PC-3 (cell line): ENCODE measurements around the gene RBMS2. TPM values are rescaled to one million over a fixed set of nuclear protein-coding genes. Genes with fewer than 3 reads are reported as not detected.

Source experiments
- ATAC-seq: fragments of 200-7000 bp; cut with Tn5 transposase; 2 replicates; pipeline ENCODE4 v1.9.1; 2020; ENCODE audit warnings: mild to moderate bottlenecking, moderate library complexity
- BruUV-seq: library from RNA; stranded (reverse); fragments of 400-500 nt; replicated peaks from 2 replicates; lab custom pipeline; 2021; lab: Mats Ljungman, UMichigan
- CTCF ChIA-PET: fragments of 300-600 bp; sonication (Branson Sonifier 250); formaldehyde crosslinking; loops from one replicate; lab custom pipeline; 2022; ENCODE audit warnings: antibody characterized with exemption; lab: Charles Lee
- POLR2A ChIA-PET: fragments of 300-600 bp; sonication (Branson Sonifier 250); formaldehyde crosslinking; loops from one replicate; lab custom pipeline; 2022; ENCODE audit warnings: antibody characterized with exemption; ENCODE audit not compliant: unreplicated experiment; lab: Charles Lee
- DNase-seq: peaks from one replicate; pipeline ENCODE4 v3.0.0-alpha.2; 2015
- H2AFZ ChIP-seq: fragments of 300-600 bp; sonication (generic); 2 replicates; pipeline ENCODE4 v1.6.0; 2016; ENCODE audit warnings: antibody characterized with exemption, low read length
- H3F3A ChIP-seq: fragments of 300-600 bp; sonication (generic); one replicate; pipeline ENCODE4 v1.6.0; 2017; ENCODE audit warnings: antibody characterized with exemption, low read length, control low read depth, mild to moderate bottlenecking; ENCODE audit not compliant: unreplicated experiment
- H3K27ac ChIP-seq: fragments of 300-600 bp; sonication (generic); 2 replicates; pipeline ENCODE4 v1.5.1; 2016; ENCODE audit warnings: mild to moderate bottlenecking, low read length
- H3K27me3 ChIP-seq: fragments of 300-600 bp; sonication (generic); 2 replicates; pipeline ENCODE4 v1.6.1; 2016; ENCODE audit warnings: low read length, mixed read lengths
- H3K36me3 ChIP-seq: fragments of 300-600 bp; sonication (generic); 2 replicates; pipeline ENCODE4 v1.6.1; 2016; ENCODE audit warnings: low read depth, mixed run types, low read length, mixed read lengths
- H3K4me1 ChIP-seq: fragments of 300-600 bp; sonication (generic); 2 replicates; pipeline ENCODE4 v1.5.1; 2016; ENCODE audit warnings: low read length; ENCODE audit not compliant: insufficient read depth
- H3K4me2 ChIP-seq: fragments of 300-600 bp; sonication (generic); 2 replicates; pipeline ENCODE4 v1.6.0; 2016; ENCODE audit warnings: low read length
- H3K4me3 ChIP-seq: fragments of 300-600 bp; sonication (generic); 2 replicates; pipeline ENCODE4 v1.5.1; 2016; ENCODE audit warnings: mild to moderate bottlenecking, low read length, mixed read lengths
- H3K79me2 ChIP-seq: fragments of 300-600 bp; sonication (generic); 2 replicates; pipeline ENCODE4 v1.6.1; 2017; ENCODE audit warnings: low read length, mixed read lengths
- H3K9ac ChIP-seq: fragments of 300-600 bp; sonication (generic); 2 replicates; pipeline ENCODE4 v1.6.0; 2016; ENCODE audit warnings: mild to moderate bottlenecking, low read length
- H3K9me2 ChIP-seq: fragments of 300-600 bp; sonication (generic); replicated peaks from 2 replicates; pipeline ENCODE4 v1.6.1; 2016; ENCODE audit warnings: mixed run types, low read length, mixed read lengths
- H3K9me3 ChIP-seq: fragments of 300-600 bp; sonication (generic); 2 replicates; pipeline ENCODE4 v1.6.1; 2016; ENCODE audit warnings: low read length, mixed read lengths
- H4K20me1 ChIP-seq: fragments of 300-600 bp; sonication (generic); 2 replicates; pipeline ENCODE4 v1.6.1; 2016; ENCODE audit warnings: low read length, mixed read lengths
- CTCF ChIP-seq: fragments of 300-600 bp; sonication (generic); conservative IDR thresholded peaks from 2 replicates; pipeline ENCODE4 v1.5.1; 2017; ENCODE audit warnings: antibody characterized with exemption, low read depth, mild to moderate bottlenecking, low read length
- EZH2 ChIP-seq: fragments of 300-600 bp; sonication (generic); IDR thresholded peaks from one replicate; pipeline ENCODE4 v1.6.1; 2017; ENCODE audit warnings: antibody characterized with exemption, mild to moderate bottlenecking, low read length; ENCODE audit not compliant: unreplicated experiment
- EZH2phosphoT487 ChIP-seq: fragments of 300-600 bp; sonication (generic); IDR thresholded peaks from 2 replicates; pipeline ENCODE4 v1.6.1; 2018; ENCODE audit warnings: mild to moderate bottlenecking, antibody characterized with exemption, low read length, borderline replicate concordance
- intact Hi-C: fragments of 100-400 bp; cut with micrococcal nuclease; formaldehyde crosslinking; loops from 2 replicates; pipeline ENCODE4 v1.9.0; 2023
- total RNA-seq: library from RNA; depleted of rRNA; stranded (reverse); fragments of >200 nt; gene quantifications from 2 replicates; pipeline ENCODE4 v1.2.3, GENCODE V29; 2014

RBMS2 gene
- total RNA-seq, 1 experiment from 2014 or later, result 10.2 TPM

- no peaks in the 10 kb centered on the region for H3K79me2 ChIP-seq
- BruUV-seq, result no TSS peak
- H3K4me3 ChIP-seq, result no peak overlapping the region
- H3F3A ChIP-seq, result no peaks in the 10 kb centered on the region
- no peaks in the 10 kb centered on the region for H3K9me3 ChIP-seq
- H3K27ac ChIP-seq, result no peak overlapping the region
- H2AFZ ChIP-seq, result no peak overlapping the region
- no peaks in the 10 kb centered on the region for H3K9me2 ChIP-seq
- ATAC-seq, result no peak
- no peak for TF ChIP-seq CTCF
- no peak for TF ChIP-seq EZH2phosphoT487
- TF ChIP-seq EZH2, result no peak
- no peaks in the 10 kb centered on the region for H3K4me1 ChIP-seq
- no peaks in the 10 kb centered on the region for H3K36me3 ChIP-seq
- H4K20me1 ChIP-seq, result no peaks in the 10 kb centered on the region
- no peak overlapping the region for H3K4me2 ChIP-seq
- ChIA-PET CTCF (no interaction called here), POLR2A (no interaction called here)
- H3K27me3 ChIP-seq, result no peaks in the 10 kb centered on the region
- no peak overlapping the region for H3K9ac ChIP-seq
- intact Hi-C loops, result no loop called here
- DNase-seq, result no peak
Observed at GRCh38 chr12:56479625-56480024, 42.0 kb upstream of the RBMS2 start.

DNA sequence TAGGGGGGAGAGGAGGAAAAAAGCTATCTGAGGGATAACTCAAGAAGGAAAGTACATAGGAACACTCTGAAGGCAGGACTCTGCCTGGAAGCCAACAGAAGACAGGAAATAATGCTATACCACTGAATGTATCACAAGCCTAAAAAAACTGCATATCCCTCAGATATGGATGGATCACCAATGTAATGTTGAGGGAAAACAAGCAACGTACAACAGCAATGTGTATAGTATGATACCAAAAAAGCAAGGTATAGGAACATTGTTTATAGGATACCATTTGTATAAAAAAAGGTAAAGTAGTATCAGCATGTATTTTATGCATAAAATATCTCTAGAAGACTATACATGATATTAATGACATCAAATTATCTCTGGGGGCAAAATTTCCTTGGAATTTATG lies 37.1 kb upstream of the RBMS2 start:
- Histone ChIP-seq H3K36me3 (no peaks in the 10 kb centered on the region), H2AFZ (no peak overlapping the region), H3K9me3 (no peaks in the 10 kb centered on the region), H3K27me3 (no peaks in the 10 kb centered on the region), H3K4me3 (no peak overlapping the region), H3K9me2 (no peaks in the 10 kb centered on the region), H3F3A (no peaks in the 10 kb centered on the region), H3K4me2 (no peak overlapping the region), H4K20me1 (no peaks in the 10 kb centered on the region), H3K27ac (no peak overlapping the region), H3K79me2 (no peaks in the 10 kb centered on the region), H3K4me1 (peaks cover 5% of the 10 kb centered on the region; the same call in 1 of the 2 replicates), H3K9ac (no peak overlapping the region)
- POLR2A ChIA-PET, result no interaction called here
- intact Hi-C loops, result no loop called here
- no TSS peak for BruUV-seq
- DNase-seq (no peak), ATAC-seq (no peak)
- no peak for TF ChIP-seq CTCF
- TF ChIP-seq EZH2, result no peak
- no peak for TF ChIP-seq EZH2phosphoT487
- CTCF ChIA-PET, result no interaction called here

DNA sequence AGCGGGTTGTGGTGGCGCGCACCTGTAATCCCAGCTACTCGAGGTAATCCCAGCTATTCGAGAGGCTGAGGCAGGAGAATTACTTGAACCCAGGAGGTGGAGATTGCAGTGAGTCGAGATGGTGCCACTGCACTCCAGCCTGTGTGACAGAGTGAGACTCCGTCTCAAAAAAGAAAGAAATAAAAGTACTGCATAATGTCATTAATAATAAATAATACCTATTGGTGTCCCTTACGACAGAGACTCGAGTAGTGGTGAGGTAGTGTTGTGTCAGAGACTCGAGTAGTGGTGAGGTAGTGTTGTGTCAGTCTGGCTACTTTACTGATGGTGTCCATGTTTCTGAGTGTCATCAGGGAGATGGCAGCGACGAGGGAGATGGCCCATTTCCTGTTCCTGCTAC lies 34.9 kb upstream of the RBMS2 start:
- Histone ChIP-seq H3K4me2 (peak overlapping the region; percentile 100), H3K4me3 (no peak overlapping the region), H3K9me3 (no peaks in the 10 kb centered on the region), H3K9me2 (no peaks in the 10 kb centered on the region), H4K20me1 (no peaks in the 10 kb centered on the region), H3K36me3 (no peaks in the 10 kb centered on the region), H2AFZ (peak overlapping the region; percentile 96; the same call in 1 of the 2 replicates), H3F3A (no peaks in the 10 kb centered on the region), H3K27ac (no peak overlapping the region), H3K4me1 (peaks cover 5% of the 10 kb centered on the region; the same call in 1 of the 2 replicates), H3K9ac (no peak overlapping the region), H3K27me3 (no peaks in the 10 kb centered on the region), H3K79me2 (no peaks in the 10 kb centered on the region)
- intact Hi-C loops, result no loop called here
- CTCF ChIA-PET, result no interaction called here
- no peak for DNase-seq
- POLR2A ChIA-PET, result no interaction called here
- no TSS peak for BruUV-seq
- no peak for ATAC-seq
- no peak for TF ChIP-seq CTCF
- no peak for TF ChIP-seq EZH2phosphoT487
- TF ChIP-seq EZH2, result no peak
